Right renal pelvis (tissue), 4 donors: Measurements from ENCODE around the gene FNDC11. TPM values are rescaled to one million over a fixed set of nuclear protein-coding genes. Genes with fewer than 3 reads are reported as not detected.
"Not testable (repeated sequence)": the region's sequence is repeated elsewhere in the genome, so short reads cannot be mapped to it uniquely, and the experiment has no call there.

ENCODE experiments used
- DNase-seq, 4 donors: peaks; one replicate each; pipeline ENCODE4 v3.0.0-alpha.2; 2013; ENCODE audit warnings: low read depth in 4 of 4, low spot score in 3 of 4, missing footprints in 1 of 4
- polyA plus RNA-seq, 4 donors: library from polyadenylated mRNA; unstranded; fragments of 120-200 nt; gene quantifications; one replicate each; pipeline ENCODE4 v1.2.1, GENCODE V29; 2013; ENCODE audit not compliant: insufficient read length in 4 of 4

The FNDC11 gene
- polyA plus RNA-seq, 4 donors: 0.90 to 2.1 (median 1.1) TPM

DNA sequence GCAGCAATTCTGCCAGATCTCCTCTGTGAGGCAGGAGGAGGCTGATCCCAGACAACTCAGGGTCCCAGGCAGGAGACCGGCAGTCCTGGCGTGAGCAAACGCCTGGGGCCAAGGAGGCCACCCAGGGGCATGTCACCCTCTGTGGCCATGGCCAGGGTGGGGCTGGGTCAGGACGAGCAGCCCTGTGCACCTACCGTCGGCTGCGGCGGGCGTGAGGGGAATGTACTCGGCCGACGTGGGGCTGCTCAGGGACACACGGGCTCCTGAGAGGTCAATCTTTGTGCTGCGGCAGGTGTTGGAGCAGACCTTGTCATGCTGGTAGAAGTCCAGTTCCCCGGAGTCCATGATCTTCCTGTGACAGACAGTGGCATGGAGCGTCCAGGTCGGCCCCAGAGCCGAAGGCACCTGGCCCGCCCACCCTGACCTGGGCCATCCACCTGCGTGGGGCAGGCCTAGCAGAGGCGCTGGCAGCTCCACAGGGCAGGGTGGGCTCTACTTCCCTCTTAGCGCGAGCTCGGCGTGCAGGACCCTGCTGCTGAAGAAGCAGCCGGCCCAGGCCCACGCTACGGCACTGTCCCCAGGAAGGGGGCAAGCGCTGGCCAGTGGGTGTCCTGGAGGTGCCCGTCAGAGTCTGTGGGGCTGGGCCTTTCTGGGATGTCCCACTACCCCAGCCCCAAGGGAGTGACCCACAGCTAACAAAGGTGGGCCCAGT is 41.6 kb downstream of the FNDC11 start:
- no peak for DNase-seq

DNA sequence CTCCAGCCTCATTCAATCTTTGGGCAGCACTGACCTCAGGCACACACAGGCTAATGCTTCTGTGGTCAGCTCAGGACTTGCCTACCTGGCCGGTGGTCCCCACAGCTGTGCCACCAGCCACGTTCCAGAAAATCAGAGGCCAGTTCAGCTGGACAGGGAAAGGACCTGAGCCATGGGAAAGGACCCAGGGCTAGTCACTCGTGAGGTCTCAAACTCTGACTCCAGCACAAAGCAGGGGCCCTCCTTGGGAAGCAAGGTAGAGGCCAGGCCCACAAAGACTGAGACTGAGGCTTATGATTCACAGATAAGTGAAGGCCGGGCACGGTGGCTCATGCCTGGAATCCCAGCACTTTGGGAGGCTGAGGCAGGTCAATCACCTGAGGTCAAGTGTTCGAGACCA is 42.5 kb downstream of the FNDC11 start:
- DNase-seq: no peak

DNA sequence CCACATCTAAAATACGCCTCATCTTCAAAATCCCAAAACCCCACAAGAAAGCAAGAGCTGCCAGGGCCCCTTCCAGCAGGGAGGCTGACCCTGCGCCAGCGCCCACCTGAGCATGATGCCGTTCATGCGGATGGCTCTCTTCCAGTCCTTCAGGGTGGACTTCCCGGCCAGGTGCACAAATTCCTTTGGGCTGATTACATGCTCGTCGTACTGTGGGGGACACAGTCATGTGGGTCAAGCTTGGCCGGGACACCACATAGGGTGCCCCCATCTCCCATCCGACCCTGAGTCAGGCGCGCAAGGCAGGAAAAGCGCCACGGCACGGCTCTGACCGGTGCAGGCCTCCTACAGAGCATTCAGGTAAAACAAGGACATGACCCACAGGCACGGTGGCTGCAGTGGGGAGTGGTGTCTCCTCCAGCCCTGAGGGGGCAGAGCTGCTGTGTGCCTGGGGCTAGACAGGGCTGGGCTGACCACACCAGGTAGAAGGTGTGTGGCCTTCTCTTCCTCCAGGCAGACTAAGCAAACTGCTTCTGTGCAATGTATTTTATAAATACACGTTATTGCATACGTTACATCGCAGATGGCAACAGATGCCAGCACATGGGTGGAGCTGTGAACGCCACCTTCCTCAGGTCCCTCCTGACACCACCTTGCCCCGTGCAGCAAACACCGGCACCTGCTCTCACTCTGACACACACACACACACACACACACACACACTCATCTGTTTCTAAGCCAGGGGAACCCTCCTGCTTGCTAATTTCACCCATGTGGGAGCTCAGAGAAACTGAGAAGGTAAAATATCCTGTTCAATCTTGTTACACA is 43.9 kb downstream of the FNDC11 start:
- DNase-seq: no peak

DNA sequence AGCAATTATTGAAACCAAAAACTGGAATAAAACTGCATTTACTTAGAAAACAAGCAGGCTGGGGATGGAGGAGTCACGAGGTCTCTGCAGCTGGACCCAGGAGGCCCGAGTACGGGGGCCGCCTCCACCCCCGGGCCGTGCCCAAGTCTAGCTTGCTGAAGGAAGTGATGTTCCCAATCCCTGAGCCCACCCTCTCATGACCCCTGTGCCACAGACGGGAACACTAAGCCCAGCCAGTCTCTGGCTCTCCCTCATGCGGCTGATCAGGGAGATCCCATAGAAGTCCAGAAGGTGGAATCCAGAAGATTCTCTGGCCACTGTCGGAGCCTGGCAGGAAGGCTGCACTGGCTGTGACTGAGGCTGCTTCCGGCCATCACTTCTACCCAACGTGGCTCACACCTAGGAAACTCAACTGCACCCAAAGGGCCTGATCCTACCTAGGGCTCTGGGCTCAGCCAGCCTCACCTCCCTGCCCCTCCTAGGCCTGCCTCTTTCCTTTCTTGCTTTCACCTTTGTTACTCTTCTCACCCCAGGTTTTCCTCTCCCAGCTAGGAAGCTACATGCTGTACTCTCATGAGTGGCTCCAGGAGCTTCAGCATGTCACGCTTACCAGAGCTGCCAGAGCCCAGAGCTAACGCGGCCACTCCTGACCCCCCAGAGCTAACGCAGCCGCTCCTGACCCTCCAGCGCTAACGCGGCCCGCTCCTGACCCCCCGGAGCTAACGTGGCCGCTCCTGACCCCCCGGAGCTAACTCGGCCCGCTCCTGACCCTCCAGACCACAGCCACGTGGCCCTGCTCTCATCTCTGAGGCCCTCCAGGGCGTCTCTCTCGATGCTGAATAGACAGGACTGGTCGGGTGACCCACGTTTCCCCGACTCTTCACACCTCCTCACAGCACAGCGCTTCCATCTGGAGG is 44.8 kb downstream of the FNDC11 start:
- no peak for DNase-seq

DNA sequence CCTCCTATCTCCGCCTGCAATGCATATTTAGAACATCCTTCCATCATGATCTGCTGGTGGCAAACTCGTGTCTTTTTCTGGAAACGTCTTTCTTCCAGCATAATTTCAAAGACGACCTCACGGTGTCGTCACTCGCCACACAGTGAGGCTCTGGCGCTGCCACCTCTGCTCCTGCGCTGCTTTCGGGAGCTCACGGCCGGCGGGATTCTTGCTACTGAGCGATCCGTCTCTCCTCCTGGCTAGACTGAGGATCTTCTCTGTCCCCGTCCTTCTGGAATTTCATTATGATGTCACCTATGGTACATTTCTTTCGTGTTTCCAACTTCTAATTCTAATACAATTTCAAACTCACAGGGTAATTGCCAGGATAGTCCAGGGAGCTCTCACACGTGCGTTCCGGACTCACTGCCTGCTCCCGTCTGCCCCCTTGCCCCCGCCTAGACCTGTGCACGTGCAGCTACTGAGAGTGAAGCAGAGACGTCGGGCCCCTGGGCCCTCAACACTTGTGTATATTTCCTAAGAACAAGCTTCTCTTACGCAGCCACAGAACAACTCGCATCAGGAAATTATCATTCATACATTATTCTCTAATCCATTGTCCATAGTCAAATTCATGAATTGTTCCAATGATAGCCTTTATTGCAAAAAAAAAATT is 45.6 kb downstream of the FNDC11 start:
- DNase-seq: no peak

DNA sequence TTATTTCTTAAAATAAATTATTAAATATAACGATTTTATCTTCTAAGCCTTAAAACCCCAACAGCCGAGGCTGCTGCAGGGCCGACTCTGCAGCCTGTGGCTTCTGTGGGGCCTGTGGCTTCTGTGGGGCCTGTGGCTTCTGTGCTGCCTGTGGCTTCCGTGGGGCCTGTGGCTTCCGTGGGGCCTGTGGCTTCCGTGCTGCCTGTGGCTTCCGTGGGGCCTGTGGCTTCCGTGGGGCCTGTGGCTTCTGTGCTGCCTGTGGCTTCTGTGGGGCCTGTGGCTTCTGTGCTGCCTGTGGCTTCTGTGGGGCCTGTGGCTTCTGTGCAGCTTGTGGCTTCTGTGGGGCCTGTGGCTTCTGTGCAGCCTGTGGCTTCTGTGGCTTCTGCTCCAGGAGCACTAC is 47.7 kb downstream of the FNDC11 start:
- not testable (repeated sequence) for DNase-seq

DNA sequence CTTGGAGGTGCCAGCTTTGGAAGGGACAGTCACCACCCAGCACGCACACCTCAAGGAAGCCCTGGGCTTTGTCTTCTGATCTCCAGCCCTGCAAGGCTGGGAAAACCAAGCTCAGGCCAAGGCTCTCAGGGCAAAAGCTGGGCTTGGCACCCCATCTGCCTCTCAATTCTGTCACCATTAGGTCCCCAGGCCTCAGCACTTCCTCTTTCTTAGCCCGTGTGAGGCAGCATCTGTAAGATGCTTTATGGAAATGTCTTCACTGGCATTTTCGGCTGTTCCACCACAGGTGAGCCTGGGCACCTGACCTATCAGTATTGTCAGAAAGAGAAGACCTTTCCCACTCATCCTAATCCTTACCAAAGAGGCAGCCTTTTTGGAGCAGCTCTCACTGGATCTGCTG is 48.4 kb downstream of the FNDC11 start:
- no peak for DNase-seq

Other genes starting within 250 kb of the FNDC11 start
- gene CHRNA4, start 192.8 kb upstream of the FNDC11 start, polyA plus RNA-seq: 10 to 100 TPM in 3 of 4 donors, 1 to 10 TPM in 1; 6.1 to 14.7 (median 12.7) TPM
- 1 to 10 TPM; 4.9 to 9.0 (median 5.1) TPM for gene KCNQ2, start 81.5 kb upstream of the FNDC11 start, polyA plus RNA-seq
- gene EEF1A2, start 55.1 kb upstream of the FNDC11 start, polyA plus RNA-seq: 1 to 10 TPM in 3 of 4 donors, under 1 TPM in 1; 0.56 to 3.8 (median 1.4) TPM
- 100 to 1,000 TPM; 159 to 425 (median 233) TPM for gene PPDPF, start 33.4 kb upstream of the FNDC11 start, polyA plus RNA-seq
- 1 to 10 TPM in 2 of 4 donors, under 1 TPM in 2; 0.44 to 1.1 (median 0.81) TPM for gene PTK6, start 16.8 kb upstream of the FNDC11 start, polyA plus RNA-seq
- under 1 TPM in 3 of 4 donors, not detected in 1; 0.17 to 0.31 (median 0.24) TPM for gene SRMS, start 6.4 kb upstream of the FNDC11 start, polyA plus RNA-seq
- gene HELZ2, start 20.1 kb downstream of the FNDC11 start, polyA plus RNA-seq: 10 to 100 TPM; 10.1 to 15.3 (median 11.2) TPM
- gene GMEB2, start 72.9 kb downstream of the FNDC11 start, polyA plus RNA-seq: 10 to 100 TPM in 3 of 4 donors, 1 to 10 TPM in 1; 9.4 to 12.7 (median 10.7) TPM
- gene STMN3, start 99.3 kb downstream of the FNDC11 start, polyA plus RNA-seq: 10 to 100 TPM; 23.5 to 39.7 (median 29.3) TPM
- 10 to 100 TPM; 15.8 to 18.2 (median 17.6) TPM for gene RTEL1, start 104.2 kb downstream of the FNDC11 start, polyA plus RNA-seq
- gene TNFRSF6B, start 142.5 kb downstream of the FNDC11 start, polyA plus RNA-seq: 1 to 10 TPM; 1.1 to 2.7 (median 1.6) TPM
- 10 to 100 TPM; 29.9 to 41.3 (median 34.4) TPM for gene ARFRP1, start 153.8 kb downstream of the FNDC11 start, polyA plus RNA-seq
- gene ZGPAT, start 153.9 kb downstream of the FNDC11 start, polyA plus RNA-seq: 10 to 100 TPM; 15.2 to 24.6 (median 18.0) TPM
- 10 to 100 TPM in 1 of 4 donors, 1 to 10 TPM in 3; 4.6 to 13.6 (median 7.3) TPM for gene LIME1, start 182.5 kb downstream of the FNDC11 start, polyA plus RNA-seq
- gene SLC2A4RG, start 185.6 kb downstream of the FNDC11 start, polyA plus RNA-seq: 100 to 1,000 TPM in 1 of 4 donors, 10 to 100 TPM in 3; 75.7 to 142 (median 80.1) TPM